ENCODE results near the gene ZBTB1. TPM values are rescaled to one million over a fixed set of nuclear protein-coding genes. Genes with fewer than 3 reads are reported as not detected.
"Not testable (repeated sequence)": the region's sequence is repeated elsewhere in the genome, so short reads cannot be mapped to it uniquely, and the experiment has no call there.

Gene ZBTB1
- total and polyA plus RNA-seq, 9 of the 15 experiments (the other 6 are each of a cell fraction or from before 2014, with no cell fraction given), result 2.3 to 16.5 (median 9.0) TPM

- TF ChIP-seq GTF3C2 (IDR thresholded peaks at IDR 0.05; ENCODE audit: borderline replicate concordance, extremely low read depth, insufficient read length) (no peak), ZBTB49 (CRISPR knock-in tag; IDR thresholded peaks at IDR 0.05; ENCODE audit: borderline replicate concordance) (no peak), ARID2 (IDR thresholded peaks at IDR 0.05) (no peak), MIER1 (IDR thresholded peaks at IDR 0.05; ENCODE audit: low read depth) (no peak)
Measured at GRCh38 chr14:64516969-64517368, 12.4 kb downstream of the ZBTB1 start (continued).

GRCh38 chr14:64517667-64518066 is 13.1 kb downstream of the ZBTB1 start:
- H4K20me1 ChIP-seq (replicated peaks; ENCODE audit: control insufficient read depth, insufficient read depth, low read length); H3K36me3 ChIP-seq (ENCODE audit: control insufficient read depth, insufficient read depth, low read length); in situ Hi-C loops (cut with MboI); H3K27me3 ChIP-seq (ENCODE audit: control insufficient read depth in 2 of 2, insufficient read depth in 2 of 2, low read length in 2 of 2); BruUV-seq (replicated peaks); H3K79me2 ChIP-seq (ENCODE audit: control insufficient read depth, insufficient read depth, low read length); H2AFZ ChIP-seq (ENCODE audit: low read depth, low read length); intact Hi-C loops (cut with micrococcal nuclease); H3K9ac ChIP-seq (ENCODE audit: insufficient read depth in 1 of 2, low read depth in 2 of 2, low read length in 2 of 2); H3K4me2 ChIP-seq (ENCODE audit: insufficient read depth, low read length); DNase-seq (ENCODE audit: extremely low read depth in 1 of 4, low spot score in 3 of 4); H3K27ac ChIP-seq (ENCODE audit: extremely low read depth, low read depth, low read length); H3K9me1 ChIP-seq (ENCODE audit: control insufficient read depth, insufficient read depth, low read length); ATAC-seq; POLR2A ChIA-PET; H3K4me1 ChIP-seq (replicated peaks in 1 of 2; ENCODE audit: control insufficient read depth in 2 of 2, insufficient read depth in 2 of 2, low read length in 2 of 2); H3K4me3 ChIP-seq; FAIRE-seq; CTCF ChIA-PET (ENCODE audit: low intra/inter-chr PET ratio); H3K9me3 ChIP-seq (replicated peaks; ENCODE audit: control insufficient read depth, insufficient read depth, low read depth, low read length): not testable (repeated sequence)
- 64% methylated on average over 5 of the region's 6 CpGs for WGBS (ENCODE audit: insufficient coverage, low coverage, missing lambda C conversion rate)
